GM19463 (cell line): Measurements from ENCODE around the gene BBOX1.
"Not testable (repeated sequence)": the region's sequence is repeated elsewhere in the genome, so short reads cannot be mapped to it uniquely, and the experiment has no call there.

Experiments
- ATAC-seq: cut with Tn5 transposase; IDR thresholded peaks from one replicate; pipeline ENCODE4 v1.9.1; 2021; ENCODE audit warnings: mild to moderate bottlenecking, moderate library complexity; ENCODE audit not compliant: unreplicated experiment

Gene BBOX1, protein sequence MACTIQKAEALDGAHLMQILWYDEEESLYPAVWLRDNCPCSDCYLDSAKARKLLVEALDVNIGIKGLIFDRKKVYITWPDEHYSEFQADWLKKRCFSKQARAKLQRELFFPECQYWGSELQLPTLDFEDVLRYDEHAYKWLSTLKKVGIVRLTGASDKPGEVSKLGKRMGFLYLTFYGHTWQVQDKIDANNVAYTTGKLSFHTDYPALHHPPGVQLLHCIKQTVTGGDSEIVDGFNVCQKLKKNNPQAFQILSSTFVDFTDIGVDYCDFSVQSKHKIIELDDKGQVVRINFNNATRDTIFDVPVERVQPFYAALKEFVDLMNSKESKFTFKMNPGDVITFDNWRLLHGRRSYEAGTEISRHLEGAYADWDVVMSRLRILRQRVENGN

DNA sequence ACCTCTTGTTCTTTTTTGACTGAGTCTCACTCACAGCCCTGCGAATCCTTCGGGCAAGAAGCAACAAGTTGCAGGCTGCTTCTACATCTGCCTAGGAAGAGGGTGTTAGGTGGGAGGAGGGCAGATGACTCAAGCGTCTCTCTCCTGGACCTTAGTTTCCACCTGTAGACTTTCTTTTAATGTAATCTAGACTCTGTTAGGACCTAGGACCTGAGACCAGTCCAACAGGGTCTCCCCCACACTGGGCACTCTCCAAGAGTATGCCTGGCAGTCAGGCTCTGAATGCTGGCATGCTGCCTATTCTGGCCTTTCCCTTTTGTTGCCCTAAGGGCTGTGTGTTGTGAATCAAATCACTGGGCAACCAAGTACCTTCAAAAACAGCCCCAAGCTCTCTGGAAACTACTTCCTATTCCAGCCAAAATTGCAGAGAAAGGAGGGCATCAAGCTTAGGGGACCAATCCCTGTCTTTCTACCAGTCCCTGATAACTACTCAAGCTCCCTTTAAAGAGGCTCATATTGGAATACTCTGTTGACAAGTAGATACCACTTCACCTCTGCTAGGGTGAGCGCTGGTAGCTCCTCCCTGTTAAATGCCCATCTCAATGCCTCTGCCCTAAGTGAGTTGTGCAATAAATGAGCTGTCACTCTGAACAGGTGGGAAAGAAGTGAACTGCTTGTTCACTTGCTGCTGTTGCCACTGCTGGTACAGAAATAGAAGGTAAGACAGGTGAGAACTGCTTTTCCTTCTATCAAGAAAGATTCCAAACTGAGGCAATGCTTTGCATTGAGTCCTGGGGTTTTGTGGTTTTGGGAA, at the start of gene BBOX1:
TSS of gene BBOX1 (plus strand) at position 514 of the 814 bp plus-strand sequence. CDS start 14,616 bp downstream, outside the sequence.
- no peak for ATAC-seq

DNA sequence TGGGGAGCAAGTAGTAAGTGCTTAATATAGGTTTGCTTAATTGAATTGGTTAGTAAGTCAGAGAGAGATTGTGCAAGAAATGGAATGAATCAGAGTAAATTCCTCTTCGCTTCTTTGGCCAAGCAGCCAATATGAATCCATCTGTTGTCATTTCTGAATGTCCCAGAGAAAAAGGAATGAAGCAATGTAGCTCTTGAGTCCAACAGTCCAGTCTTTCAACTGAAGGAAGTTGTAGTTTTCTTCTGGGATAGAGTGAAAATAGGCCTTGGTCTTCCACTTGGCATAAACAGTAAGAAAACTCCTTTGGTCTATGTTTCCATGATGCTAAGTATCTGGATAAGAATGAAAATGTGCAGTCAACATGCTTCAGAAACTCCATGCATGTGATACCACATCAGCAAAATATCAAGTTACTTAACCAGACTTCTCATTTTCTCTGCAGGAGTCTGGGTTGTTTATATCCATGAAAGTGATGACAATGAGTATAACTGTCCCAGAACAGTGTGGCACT, 48.5 kb upstream of the BBOX1 start:
- ATAC-seq: no peak

DNA sequence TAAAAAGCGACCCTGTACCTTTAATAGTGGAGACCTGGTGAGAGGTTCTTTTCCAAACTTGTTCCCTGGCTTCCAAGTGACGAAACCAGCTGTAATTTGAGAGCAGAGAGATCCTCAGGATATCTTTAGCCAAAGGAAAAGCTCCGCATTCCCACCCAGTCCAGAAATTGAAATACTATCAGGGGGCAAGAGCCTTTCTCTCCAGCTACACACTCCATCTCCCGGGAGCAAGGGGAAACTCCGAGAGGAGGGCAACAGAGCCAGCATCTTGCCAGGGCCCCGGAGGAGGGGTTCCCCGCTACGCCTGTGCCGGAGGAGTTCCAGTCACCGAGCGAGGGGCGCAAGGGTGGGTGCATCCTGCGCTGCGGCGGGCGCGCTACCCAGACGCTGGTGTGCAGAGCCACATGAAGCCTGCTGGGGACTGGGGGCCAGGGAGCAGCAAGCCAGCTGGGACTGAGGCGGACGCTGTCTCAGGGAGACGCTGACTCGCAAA, 46.6 kb upstream of the BBOX1 start, which contains the start of gene FIBIN:
TSS of gene FIBIN (plus strand) at position 148 of the 493 bp plus-strand sequence. CDS start 415 bp downstream, outside the sequence.
- no peak for ATAC-seq

DNA sequence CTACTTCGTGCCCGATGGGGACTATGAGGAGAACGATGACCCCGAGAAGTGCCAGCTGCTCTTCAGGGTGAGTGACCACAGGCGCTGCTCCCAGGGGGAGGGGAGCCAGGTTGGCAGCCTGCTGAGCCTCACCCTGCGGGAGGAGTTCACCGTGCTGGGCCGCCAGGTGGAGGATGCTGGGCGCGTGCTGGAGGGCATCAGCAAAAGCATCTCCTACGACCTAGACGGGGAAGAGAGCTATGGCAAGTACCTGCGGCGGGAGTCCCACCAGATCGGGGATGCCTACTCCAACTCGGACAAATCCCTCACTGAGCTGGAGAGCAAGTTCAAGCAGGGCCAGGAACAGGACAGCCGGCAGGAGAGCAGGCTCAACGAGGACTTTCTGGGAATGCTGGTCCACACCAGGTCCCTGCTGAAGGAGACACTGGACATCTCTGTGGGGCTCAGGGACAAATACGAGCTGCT, 46.0 kb upstream of the BBOX1 start:
- no peak for ATAC-seq

DNA sequence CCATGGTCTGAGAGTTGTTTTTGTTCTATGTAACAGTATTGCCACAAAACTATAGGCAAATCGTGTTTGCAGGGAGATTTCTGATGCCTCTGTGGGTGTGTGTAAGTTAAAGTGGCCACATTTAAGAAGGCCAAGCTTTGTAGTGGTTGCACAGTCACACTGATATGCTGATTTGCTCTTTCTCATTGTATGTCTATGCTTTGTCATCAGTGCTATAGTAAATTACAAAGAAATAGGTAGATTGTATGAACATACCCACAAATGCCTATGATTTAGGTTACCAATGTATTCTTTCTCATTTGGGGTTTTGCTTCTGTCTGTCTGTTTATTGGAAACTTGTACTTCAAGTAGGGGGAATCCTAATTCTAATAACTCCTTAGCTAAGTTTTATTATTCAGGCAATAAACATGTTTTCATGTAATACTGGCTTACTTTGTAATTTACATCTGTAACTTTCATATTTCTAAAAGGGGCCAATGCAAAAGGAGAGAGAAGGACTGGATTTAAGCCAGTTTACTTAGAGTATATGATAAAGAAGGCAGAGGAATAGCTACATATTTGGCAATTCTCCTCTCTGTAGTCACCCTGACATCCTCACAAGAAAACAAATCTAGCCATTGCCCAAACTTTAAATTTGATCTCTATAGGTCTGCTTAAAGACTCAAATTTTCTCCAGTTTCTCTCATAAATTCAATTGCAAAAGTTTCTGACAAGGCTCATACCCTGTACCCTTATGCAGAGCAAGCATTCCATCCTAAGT, 44.7 kb upstream of the BBOX1 start:
- no peak for ATAC-seq

DNA sequence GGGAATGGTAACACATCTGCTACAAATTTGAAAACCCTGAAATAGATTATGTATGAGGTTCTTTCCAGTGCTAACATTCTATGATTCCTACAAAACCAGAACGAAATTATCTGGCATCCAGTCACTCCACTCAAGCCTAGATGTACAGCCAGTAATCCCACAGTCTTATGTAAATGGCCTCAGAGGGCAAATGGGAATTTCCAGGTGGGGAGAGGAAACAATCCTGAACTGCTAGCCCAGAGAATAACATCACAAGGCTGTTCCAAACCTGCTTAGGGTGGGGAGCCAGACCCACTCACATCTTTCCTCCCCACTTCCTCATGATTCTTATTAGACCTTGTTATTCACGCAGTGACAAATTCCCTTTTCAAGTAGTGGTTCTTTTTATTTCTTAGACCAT, 43.2 kb upstream of the BBOX1 start:
- no peak for ATAC-seq

DNA sequence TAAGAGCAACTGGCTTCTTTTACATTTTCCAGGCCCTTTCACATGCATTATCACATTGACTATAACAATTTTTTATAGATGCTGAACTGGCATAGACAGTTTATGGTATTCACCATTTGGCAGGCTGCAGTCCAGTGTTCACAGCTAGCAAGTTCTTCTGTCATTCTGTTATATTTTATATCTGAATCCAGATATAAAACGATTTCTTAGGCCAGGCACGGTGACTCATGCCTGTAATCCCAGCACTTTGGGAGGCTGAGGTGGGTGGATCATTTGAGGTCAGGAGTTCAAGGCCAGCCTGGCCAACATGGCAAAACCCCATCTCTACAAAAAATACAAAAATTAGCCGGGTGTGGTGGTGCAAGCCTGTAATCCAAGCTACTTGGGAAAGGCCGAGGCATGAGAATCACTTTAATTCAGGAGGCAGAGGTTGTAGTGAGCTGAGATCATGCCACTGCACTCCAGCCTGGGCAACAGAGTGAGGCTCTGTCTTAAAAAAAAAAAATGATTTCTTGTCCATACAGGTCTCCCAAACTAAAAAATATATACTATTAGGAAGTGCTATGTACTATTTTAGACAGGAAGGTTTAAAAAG, 39.4 kb upstream of the BBOX1 start:
- not testable (repeated sequence) for ATAC-seq

DNA sequence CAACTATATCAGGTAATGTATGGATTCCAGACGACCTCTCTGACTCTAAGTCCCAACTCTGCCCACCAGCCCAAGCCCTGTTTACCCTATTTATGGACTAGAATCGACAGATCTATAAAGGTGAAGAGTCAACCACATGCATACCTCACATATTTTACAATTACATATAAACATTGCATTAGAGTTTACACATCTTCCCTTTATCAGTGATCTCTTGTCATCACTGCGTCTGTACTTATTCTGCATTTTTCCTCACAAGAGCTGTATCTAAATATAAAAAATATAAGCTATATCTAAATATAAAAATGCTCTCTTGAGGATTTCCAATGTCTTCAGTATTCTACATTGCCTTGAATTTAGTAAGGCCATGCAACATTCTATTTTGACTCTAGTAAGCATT, 38.2 kb upstream of the BBOX1 start:
- ATAC-seq: no peak

DNA sequence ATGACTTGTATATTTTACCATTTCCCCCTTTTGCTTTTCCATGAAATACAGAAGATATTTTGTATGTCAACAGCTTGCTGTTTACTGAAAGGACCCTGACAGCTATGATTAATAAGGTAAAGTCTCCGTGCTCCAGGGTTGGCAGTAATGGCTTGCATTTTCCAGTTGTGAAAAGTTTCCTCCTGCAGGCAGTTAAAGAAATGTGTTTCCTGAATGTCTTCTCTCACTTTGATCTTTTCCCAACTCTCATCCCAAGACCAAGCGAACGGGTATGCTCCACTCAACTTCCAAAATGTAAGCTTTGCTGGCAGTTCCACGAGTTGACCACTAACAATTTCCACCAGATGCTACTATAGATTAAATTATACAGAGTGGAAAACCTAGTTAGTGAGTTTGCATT, 37.8 kb upstream of the BBOX1 start:
- ATAC-seq: no peak

DNA sequence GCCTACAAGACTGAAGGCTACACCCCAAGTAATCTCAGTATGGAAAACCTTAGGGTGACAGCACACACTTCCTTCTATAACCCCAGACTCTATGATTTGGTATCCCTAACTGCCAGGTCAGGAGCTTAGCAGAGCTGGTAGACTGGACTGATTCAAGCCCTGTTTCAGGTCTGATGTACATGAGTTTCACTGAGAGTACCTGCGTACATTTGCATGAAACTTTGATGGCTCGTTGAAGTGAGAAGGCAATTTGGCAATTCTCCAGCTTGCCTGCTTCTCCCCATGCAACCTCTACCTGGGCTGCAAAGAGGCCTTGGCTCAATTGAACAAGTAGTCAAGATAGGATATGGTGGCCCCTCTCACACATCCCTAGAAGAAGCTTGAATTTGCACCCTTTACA, 36.5 kb upstream of the BBOX1 start:
- no peak for ATAC-seq

DNA sequence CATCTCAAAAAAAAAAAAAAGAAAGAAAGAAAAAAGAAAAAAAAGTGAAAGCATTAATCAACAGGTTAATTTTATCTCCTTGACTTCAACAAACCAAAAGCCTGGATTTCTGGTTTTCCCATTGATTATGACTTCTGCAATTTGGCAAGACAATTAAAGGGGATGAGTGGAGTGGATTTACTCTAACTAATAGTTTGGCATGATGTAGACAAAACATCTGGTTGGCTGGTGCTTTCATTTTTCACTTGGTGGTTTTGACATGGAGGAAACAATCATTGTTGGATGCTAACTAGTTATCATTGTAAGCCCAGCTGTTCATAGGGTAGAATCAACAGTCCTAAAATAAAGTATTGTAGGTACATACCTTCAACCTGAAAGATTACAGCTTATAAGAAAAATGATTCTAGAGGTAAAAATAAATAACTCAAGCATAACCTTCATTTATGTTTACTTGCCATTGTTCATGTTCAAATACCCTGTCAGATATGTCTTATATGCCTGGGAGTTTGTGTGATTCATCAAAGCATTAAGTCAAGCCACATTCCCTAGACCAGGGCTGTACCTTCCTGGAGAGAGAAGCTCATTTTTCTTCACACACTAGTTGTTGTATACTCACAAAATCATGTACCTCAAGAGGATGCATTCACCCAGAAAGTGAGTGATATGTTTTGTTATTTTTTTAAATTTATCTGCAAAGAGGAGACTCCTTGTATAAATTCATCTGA, 31.6 kb upstream of the BBOX1 start:
- no peak for ATAC-seq

DNA sequence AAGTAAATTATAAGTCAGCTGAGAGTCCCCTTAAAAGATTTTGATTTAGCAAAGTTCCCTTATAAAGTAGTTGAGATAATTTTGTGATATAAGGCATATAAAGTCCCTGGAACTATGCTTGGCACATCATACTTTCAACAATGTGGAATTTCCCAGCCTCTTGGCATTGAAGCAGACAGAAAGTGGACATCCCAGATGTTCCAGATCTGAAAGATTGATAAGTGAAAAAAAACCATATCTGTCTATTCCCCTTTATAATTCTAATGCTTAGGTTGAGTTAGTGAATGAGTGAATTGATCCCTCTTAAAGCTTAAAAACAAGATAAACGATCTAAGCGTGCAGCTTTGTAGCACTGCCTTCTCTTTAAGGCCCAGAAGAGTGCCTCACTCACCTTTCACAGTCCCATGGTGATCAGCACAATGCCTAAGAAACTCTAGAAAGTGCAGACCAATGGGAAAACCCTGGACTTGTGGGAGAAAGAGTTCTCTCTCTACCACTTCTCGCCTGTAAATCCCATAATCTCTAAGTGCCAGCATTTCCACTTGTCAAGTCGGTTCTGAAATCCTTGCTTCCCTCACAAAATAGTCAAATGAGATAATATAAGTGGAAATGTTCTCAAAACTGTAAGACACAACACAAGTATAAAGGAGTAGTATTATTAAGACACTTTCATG, 28.9 kb upstream of the BBOX1 start:
- no peak for ATAC-seq

DNA sequence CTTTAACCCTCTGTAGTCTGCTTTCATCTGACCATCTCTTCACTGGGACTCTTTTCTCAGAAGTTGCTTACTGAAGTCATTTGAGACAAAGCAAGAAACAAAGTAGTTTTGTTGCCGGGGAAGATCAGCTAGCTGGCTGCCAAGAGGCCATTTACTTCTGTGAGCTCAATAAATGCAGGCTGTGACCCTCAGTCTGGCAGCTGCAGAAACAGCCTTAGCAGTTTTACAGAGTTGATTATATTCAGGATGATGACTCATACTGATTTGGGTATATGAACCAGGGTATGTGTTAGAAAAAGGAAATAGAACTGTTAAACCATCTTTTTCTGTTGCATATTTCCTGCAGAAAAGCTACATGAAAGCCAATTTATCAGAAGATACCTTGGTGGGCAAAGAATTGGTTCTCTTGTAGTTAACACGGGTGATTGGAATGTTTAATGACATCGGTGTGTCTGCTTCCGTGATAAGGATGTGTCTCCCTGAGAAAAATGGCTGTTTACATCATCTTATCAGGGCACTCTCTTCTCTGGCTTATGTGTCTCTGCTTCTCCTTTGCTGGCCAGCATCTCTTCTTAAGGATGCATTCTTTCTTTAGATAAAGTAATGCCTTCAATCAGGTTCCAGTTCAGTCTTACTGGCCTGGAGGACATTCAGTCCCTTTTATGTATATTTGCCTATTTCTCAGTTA, 28.2 kb upstream of the BBOX1 start:
- no peak for ATAC-seq

DNA sequence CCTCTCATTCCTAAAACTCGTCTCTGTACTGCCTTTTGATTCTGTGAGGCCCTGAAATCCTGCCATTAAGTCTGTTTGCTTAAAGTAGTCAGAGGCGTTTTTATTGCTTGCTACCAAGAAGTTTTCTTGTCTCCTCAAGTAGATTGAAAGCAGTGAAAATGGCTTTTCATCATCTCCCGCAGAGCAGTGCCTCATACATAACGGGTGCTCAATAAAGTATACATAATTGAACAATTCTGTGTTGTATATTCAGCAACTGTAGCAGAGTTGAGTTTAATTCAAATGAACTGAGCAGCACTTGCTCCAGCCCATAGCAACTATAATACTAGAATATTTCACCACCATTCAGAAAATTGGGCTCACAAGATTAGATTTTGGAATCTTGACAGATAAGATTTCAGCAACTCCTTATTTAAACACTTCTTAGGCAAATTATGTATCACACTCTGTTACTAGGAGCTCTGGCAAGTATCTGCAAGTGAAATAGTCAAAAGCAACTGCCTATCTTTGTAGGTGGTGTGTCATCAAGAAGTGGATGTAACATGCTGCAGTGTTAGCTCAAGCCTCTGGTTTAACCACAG, 26.7 kb upstream of the BBOX1 start:
- ATAC-seq: no peak

DNA sequence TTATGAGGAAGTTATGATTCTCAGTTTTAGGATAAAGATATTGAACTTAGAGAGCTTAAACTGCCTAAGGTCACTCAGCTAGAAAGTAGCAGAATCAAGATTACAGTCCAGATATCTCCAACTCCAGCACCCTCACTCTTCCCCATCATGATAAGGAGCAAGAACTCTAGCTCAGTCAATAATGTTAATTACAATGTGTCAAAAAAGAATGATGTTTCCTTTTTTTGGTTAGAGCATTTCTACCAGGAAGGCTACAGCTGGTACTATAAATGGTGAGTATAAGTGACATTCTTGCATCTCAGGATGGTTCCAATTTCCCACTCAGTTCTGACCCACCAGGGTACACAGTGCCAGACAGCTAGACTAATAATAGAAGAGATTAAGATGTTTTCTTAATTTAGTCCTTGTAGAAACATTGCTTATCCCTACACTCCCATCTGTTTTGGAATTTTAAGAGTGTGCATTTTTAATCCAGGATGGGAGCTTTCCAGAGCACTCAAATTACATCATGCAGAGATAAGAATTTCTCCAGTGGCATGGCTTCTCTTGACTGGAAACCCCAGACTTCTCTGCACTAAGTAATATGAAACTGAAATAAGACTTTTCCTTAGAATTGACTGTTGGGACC, 21.6 kb upstream of the BBOX1 start:
- ATAC-seq: no peak

DNA sequence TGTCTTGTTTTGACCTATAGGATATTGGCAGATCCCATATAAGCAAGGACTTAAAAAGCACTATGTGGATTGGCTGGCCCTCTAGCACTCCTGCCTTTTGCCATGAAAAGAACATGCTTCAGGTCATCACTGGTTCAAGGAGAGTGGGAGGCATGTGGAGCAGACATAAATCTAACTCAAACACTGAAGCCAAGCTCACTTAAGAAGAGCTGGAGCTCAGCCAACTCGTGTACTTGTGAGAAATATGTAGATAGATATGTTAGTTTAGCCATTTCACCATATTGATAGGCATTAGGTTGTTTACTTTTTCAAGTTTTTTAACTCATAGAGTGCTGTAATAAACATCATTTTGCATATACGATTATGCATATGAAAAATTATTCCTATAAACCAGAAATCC, 19.9 kb upstream of the BBOX1 start:
- no peak for ATAC-seq

DNA sequence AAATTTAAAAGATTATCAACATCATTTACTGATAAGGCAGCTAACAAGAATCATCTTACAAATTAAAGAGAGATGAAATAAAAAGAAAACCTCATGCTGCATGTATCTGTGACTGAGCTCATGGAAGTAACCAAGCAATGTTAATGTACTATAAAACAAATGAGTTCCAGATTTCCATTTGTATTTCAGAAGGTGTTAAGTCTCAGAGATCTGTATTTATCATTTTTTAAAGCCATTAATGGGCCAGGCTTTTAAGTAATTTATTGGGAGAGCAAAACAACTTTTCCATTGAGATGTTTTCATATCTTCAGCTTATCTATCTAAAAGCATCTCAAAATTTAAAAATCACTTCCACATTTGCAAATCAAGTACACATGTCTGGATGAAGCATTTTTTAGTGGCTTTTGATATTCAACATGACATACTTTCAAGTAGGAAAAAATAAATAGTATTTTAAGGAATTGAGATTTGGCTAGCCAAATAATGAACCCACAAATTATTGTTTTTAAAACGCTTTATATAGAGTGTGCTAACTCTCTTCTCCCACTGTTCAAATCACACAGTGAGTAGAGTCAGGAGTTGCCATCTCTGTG, 17.9 kb upstream of the BBOX1 start:
- no peak for ATAC-seq
